K562 (cell line): ENCODE measurements around the gene ANP32B. TPM values are rescaled to one million over a fixed set of nuclear protein-coding genes. Genes with fewer than 3 reads are reported as not detected.

Source experiments
- CHD1 ChIP-seq: fragments of 200-600 bp; sonication (generic); IDR thresholded peaks from one replicate; pipeline ENCODE4 v1.6.1; 2012; ENCODE audit warnings: mild to moderate bottlenecking, moderate library complexity, low read length, inconsistent platforms
- CXXC5 ChIP-seq: fragments of 250-450 bp; sonication (Bioruptor Pico); IDR thresholded peaks from 2 replicates; pipeline ENCODE4 v1.8.0; 2022; ENCODE audit warnings: inconsistent platforms, mild to moderate bottlenecking, moderate library complexity
- ESRRA ChIP-seq: fragments of 450-650 bp; IDR thresholded peaks from 2 replicates; pipeline ENCODE4 v1.6.1; 2014; ENCODE audit warnings: low read depth, mild to moderate bottlenecking, moderate library complexity, borderline replicate concordance
- GTF2A2 ChIP-seq: IDR thresholded peaks from 2 replicates; pipeline ENCODE4 v1.6.1; 2016; ENCODE audit warnings: mild to moderate bottlenecking, missing genetic modification characterization, missing compliant biosample characterization
- KLF6 ChIP-seq: fragments of 250-450 bp; sonication (Bioruptor Pico); IDR thresholded peaks from 2 replicates; pipeline ENCODE4 v1.4.0; 2020; ENCODE audit warnings: mild to moderate bottlenecking, moderate library complexity, borderline replicate concordance
- NFYB ChIP-seq: IDR thresholded peaks from 2 replicates; pipeline ENCODE4 v1.6.1; 2011; ENCODE audit warnings: mild to moderate bottlenecking, moderate library complexity; ENCODE audit not compliant: insufficient read length; ENCODE audit errors: extremely low read depth
- RBBP5 ChIP-seq: fragments of 200-600 bp; sonication (generic); IDR thresholded peaks from 2 replicates; pipeline ENCODE4 v1.6.1; 2012; ENCODE audit warnings: borderline replicate concordance, mild to moderate bottlenecking, low read length, control low read depth, inconsistent platforms; ENCODE audit not compliant: insufficient read depth, poor library complexity, severe bottlenecking
- RBM25 ChIP-seq: fragments of 200-400 bp; formaldehyde crosslinking; IDR thresholded peaks from 2 replicates; pipeline ENCODE4 v1.6.1; 2018; ENCODE audit warnings: low read length, low read depth, moderate library complexity; ENCODE audit not compliant: severe bottlenecking
- TAF9B ChIP-seq: fragments of 450-650 bp; IDR thresholded peaks from 2 replicates; pipeline ENCODE4 v1.6.1; 2018; ENCODE audit warnings: mild to moderate bottlenecking; ENCODE audit not compliant: partially characterized antibody
- TCF7L2 ChIP-seq: fragments of 150-350 bp; IDR thresholded peaks from 2 replicates; pipeline ENCODE4 v1.6.1; 2016; ENCODE audit warnings: low read depth, mild to moderate bottlenecking, low read length, moderate library complexity
- THRAP3 ChIP-seq: fragments of 450-650 bp; IDR thresholded peaks from 2 replicates; pipeline ENCODE4 v1.6.1; 2016; ENCODE audit warnings: mild to moderate bottlenecking, inconsistent platforms, borderline replicate concordance
- ZKSCAN8 ChIP-seq: fragments of 200-800 bp; sonication (Bioruptor generic); IDR thresholded peaks from 2 replicates; pipeline ENCODE4 v1.6.1; 2016; ENCODE audit warnings: missing genetic modification characterization, missing compliant biosample characterization
- ZNF583 ChIP-seq: fragments of 250-450 bp; sonication (Bioruptor Pico); IDR thresholded peaks from 2 replicates; pipeline ENCODE4 v1.4.0; 2020
- ZNF830 ChIP-seq: fragments of 250-450 bp; sonication (Bioruptor Pico); IDR thresholded peaks from 2 replicates; pipeline ENCODE4 v1.5.0; 2021; ENCODE audit warnings: mild to moderate bottlenecking
- polyA plus RNA-seq, 8 experiments: library from polyadenylated mRNA; depleted of rRNA in 4 of 8; stranded (reverse) in 5 of 8; unstranded in 3 of 8; fragments of >200 nt; fragmentation: Nextera tagmentation in 2 of 8; fragmentation: Illumina TruSeq in 1 of 8; extraction: Ambion mirVana in 2 of 8; extraction: Trizol in 1 of 8; gene quantifications; 2 replicates each; pipeline versions ENCODE4 v1.2.1 to v1.2.3, GENCODE V29; 2011 to 2014; ENCODE audit warnings: inconsistent platforms in 1 of 8, missing spikeins in 1 of 8
- total RNA-seq, 7 experiments: library from RNA; depleted of rRNA in 6 of 7; stranded (reverse); fragments of >200 nt in 6 of 7; fragmentation: Illumina TruSeq in 2 of 7; extraction: Trizol in 2 of 7; gene quantifications; 2 replicates each; pipeline versions ENCODE4 v1.2.1 to v1.2.3, GENCODE V29; 2011 to 2021; ENCODE audit warnings: low replicate concordance in 1 of 7
- TF ChIP-seq, protein P1 (sequence below): fragments of 250-450 bp; sonication (Bioruptor Pico); IDR thresholded peaks from 2 replicates; pipeline ENCODE4 v1.8.0; 2022; ENCODE audit warnings: moderate library complexity, mild to moderate bottlenecking, inconsistent platforms
- TF ChIP-seq, protein P2 (sequence below): IDR thresholded peaks from 2 replicates; pipeline ENCODE4 v1.6.1; 2014; ENCODE audit warnings: antibody characterized with exemption
- TF ChIP-seq, protein P3 (sequence below): fragments of 200-800 bp; sonication (Bioruptor generic); IDR thresholded peaks from 2 replicates; pipeline ENCODE4 v1.6.1; 2017; ENCODE audit warnings: missing genetic modification characterization, missing compliant biosample characterization
- TF ChIP-seq, protein P4 (sequence below), 2 experiments: fragments of 250-450 bp in 1 of 2; fragments of 450-650 bp in 1 of 2; sonication (Bioruptor Pico) in 1 of 2; IDR thresholded peaks; 2 replicates each; pipeline versions ENCODE4 v1.6.1 to v1.8.0; 2016 to 2021; ENCODE audit warnings: mild to moderate bottlenecking in 2 of 2, moderate library complexity in 2 of 2, missing compliant biosample characterization in 1 of 2, missing genetic modification characterization in 1 of 2
- TF ChIP-seq, protein P5 (sequence below): fragments of 250-450 bp; sonication (Bioruptor Pico); IDR thresholded peaks from 2 replicates; pipeline ENCODE4 v1.8.0; 2021; ENCODE audit warnings: moderate library complexity, mild to moderate bottlenecking, inconsistent platforms
- TF ChIP-seq, protein P6 (sequence below): fragments of 250-450 bp; sonication (Bioruptor Pico); IDR thresholded peaks from 2 replicates; pipeline ENCODE4 v1.5.0; 2022; ENCODE audit warnings: mild to moderate bottlenecking

The ANP32B gene
- total and polyA plus RNA-seq, 9 of the 15 experiments (the other 6 are each of a cell fraction or from before 2014, with no cell fraction given) = 68.9 to 815 (median 141) TPM

DNA sequence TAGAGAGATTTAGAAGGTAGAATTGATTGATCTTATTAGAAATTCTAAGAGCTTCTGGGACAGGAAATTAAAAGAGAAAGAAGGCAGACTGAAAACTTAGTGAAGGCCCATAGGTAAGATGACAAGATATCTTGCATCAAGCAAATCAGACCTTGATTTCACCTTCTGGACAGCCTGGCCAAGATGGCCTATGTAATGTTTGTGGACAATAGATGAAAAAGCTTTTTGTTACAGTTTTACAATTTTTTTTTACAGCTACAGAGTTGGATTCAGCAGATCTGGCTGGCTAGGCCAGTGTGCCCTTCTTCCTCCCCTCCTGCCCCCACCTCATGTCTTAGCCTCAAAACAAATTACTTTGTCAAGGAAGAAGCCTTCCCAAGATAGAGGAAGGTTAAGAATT, 23.6 kb upstream of the ANP32B start (continued):
- TF ChIP-seq KLF6 (0 out of 2 replicates have a peak, but pooled peaks have one; percentile 47), RBM25 (no peak), ZNF830 (no peak), TCF7L2 (no peak), CHD1 (no peak), RBBP5 (no peak), ESRRA (no peak), ZNF583 (CRISPR knock-in tag) (0 out of 2 replicates have a peak, but pooled peaks have one; percentile 40), TAF9B (no peak), ZKSCAN8 (no peak), THRAP3 (no peak), CXXC5 (CRISPR knock-in tag) (peak; percentile 50; the same call in 1 of the 2 replicates), GTF2A2 (peak; percentile 54), NFYB (no peak)
- TF ChIP-seq, protein P1, sequence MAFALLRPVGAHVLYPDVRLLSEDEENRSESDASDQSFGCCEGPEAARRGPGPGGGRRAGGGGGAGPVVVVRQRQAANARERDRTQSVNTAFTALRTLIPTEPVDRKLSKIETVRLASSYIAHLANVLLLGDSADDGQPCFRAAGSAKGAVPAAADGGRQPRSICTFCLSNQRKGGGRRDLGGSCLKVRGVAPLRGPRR (CRISPR knock-in tag) = 0 out of 2 replicates have a peak, but pooled peaks have one; percentile 66
- TF ChIP-seq, protein P2, sequence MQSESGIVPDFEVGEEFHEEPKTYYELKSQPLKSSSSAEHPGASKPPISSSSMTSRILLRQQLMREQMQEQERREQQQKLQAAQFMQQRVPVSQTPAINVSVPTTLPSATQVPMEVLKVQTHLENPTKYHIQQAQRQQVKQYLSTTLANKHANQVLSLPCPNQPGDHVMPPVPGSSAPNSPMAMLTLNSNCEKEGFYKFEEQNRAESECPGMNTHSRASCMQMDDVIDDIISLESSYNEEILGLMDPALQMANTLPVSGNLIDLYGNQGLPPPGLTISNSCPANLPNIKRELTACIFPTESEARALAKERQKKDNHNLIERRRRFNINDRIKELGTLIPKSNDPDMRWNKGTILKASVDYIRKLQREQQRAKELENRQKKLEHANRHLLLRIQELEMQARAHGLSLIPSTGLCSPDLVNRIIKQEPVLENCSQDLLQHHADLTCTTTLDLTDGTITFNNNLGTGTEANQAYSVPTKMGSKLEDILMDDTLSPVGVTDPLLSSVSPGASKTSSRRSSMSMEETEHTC = no peak
- TF ChIP-seq, protein P3, sequence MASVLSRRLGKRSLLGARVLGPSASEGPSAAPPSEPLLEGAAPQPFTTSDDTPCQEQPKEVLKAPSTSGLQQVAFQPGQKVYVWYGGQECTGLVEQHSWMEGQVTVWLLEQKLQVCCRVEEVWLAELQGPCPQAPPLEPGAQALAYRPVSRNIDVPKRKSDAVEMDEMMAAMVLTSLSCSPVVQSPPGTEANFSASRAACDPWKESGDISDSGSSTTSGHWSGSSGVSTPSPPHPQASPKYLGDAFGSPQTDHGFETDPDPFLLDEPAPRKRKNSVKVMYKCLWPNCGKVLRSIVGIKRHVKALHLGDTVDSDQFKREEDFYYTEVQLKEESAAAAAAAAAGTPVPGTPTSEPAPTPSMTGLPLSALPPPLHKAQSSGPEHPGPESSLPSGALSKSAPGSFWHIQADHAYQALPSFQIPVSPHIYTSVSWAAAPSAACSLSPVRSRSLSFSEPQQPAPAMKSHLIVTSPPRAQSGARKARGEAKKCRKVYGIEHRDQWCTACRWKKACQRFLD (CRISPR knock-in tag) = no peak
- TF ChIP-seq, protein P4, sequence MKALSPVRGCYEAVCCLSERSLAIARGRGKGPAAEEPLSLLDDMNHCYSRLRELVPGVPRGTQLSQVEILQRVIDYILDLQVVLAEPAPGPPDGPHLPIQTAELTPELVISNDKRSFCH (CRISPR knock-in tag; IDR thresholded peaks at IDR 0.05) = no peak
- TF ChIP-seq, protein P4 (tag; IDR thresholded peaks at IDR 0.05) = peak; percentile 67
- TF ChIP-seq, protein P5, sequence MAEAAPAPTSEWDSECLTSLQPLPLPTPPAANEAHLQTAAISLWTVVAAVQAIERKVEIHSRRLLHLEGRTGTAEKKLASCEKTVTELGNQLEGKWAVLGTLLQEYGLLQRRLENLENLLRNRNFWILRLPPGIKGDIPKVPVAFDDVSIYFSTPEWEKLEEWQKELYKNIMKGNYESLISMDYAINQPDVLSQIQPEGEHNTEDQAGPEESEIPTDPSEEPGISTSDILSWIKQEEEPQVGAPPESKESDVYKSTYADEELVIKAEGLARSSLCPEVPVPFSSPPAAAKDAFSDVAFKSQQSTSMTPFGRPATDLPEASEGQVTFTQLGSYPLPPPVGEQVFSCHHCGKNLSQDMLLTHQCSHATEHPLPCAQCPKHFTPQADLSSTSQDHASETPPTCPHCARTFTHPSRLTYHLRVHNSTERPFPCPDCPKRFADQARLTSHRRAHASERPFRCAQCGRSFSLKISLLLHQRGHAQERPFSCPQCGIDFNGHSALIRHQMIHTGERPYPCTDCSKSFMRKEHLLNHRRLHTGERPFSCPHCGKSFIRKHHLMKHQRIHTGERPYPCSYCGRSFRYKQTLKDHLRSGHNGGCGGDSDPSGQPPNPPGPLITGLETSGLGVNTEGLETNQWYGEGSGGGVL (CRISPR knock-in tag) = 0 out of 2 replicates have a peak, but pooled peaks have one; percentile 39
- TF ChIP-seq, protein P6, sequence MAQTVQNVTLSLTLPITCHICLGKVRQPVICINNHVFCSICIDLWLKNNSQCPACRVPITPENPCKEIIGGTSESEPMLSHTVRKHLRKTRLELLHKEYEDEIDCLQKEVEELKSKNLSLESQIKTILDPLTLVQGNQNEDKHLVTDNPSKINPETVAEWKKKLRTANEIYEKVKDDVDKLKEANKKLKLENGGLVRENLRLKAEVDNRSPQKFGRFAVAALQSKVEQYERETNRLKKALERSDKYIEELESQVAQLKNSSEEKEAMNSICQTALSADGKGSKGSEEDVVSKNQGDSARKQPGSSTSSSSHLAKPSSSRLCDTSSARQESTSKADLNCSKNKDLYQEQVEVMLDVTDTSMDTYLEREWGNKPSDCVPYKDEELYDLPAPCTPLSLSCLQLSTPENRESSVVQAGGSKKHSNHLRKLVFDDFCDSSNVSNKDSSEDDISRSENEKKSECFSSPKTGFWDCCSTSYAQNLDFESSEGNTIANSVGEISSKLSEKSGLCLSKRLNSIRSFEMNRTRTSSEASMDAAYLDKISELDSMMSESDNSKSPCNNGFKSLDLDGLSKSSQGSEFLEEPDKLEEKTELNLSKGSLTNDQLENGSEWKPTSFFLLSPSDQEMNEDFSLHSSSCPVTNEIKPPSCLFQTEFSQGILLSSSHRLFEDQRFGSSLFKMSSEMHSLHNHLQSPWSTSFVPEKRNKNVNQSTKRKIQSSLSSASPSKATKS (CRISPR knock-in tag) = no peak
